HG02623 (cell line): ENCODE results near the gene CRABP1.

Experiments used
- ATAC-seq: cut with Tn5 transposase; IDR thresholded peaks from one replicate; pipeline ENCODE4 v1.9.1; 2021; ENCODE audit warnings: moderate library complexity; ENCODE audit not compliant: unreplicated experiment

Gene CRABP1

DNA sequence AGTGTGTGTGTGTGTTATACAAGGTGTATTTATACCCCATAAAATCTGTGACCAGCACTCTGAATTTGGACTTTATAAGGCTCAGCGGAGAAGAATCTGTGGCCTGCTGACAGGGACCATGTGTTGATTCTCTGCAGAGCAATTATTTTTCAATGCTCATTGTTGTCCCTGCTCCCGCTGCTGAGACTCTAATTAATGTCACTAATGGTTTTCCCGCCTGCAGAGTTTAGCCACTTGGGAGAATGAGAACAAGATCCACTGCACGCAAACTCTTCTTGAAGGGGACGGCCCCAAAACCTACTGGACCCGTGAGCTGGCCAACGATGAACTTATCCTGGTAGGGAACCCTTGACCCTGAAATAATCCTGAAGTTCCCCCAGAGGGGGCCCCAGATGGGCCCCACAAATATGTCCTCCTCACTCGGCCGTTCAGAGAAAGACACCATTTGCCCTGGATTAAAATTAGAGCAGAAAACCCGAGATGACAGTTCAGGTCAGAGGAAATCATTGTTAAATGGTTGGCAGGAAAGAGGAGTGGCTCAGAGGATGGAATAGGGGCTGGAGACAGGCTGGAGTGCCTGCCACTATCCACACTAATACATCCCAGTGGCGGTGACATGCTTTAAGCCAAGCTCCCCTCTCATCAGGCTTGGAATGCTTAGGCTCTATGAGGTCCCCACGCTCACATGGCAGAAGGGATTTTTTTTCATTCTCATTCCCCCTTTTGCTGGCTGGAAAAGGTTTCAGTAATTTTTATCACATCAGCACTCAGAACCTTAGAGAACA, 3.3 kb downstream of the CRABP1 start:
- no peak for ATAC-seq

DNA sequence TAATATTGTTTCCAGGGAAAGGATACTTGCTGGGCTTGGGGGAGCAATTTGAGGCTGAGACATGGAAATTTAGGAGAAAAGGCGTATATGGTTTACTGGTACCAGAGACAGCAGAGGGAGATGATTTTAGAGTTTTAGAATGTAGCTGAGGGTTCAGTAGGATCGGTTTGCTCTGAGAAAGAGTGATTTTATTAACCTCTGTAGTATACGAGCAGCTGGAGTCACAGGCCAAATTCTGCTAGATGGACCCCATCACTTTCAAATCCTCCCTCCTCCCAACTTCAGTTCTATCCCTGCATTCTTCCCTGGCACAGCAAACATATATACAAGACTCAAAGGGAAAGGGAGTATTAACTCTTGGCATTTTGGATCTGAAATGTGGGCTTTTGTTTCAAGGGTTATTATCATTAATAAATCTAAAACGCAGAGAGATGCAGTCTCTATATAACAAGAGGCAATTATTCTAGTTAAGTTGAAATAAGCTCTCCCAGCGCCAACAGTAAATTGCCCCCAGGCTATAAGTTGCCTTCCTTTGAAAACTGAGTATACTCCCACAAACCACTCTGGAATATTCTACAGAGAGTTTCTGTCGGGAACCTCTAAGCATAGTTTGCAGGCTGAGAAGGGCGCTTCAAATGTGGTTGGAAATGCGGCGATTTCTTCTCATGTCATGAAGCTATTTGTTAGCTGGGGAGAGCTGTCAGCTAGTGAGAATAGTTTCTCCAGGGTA, 5.4 kb downstream of the CRABP1 start:
- ATAC-seq = no peak

DNA sequence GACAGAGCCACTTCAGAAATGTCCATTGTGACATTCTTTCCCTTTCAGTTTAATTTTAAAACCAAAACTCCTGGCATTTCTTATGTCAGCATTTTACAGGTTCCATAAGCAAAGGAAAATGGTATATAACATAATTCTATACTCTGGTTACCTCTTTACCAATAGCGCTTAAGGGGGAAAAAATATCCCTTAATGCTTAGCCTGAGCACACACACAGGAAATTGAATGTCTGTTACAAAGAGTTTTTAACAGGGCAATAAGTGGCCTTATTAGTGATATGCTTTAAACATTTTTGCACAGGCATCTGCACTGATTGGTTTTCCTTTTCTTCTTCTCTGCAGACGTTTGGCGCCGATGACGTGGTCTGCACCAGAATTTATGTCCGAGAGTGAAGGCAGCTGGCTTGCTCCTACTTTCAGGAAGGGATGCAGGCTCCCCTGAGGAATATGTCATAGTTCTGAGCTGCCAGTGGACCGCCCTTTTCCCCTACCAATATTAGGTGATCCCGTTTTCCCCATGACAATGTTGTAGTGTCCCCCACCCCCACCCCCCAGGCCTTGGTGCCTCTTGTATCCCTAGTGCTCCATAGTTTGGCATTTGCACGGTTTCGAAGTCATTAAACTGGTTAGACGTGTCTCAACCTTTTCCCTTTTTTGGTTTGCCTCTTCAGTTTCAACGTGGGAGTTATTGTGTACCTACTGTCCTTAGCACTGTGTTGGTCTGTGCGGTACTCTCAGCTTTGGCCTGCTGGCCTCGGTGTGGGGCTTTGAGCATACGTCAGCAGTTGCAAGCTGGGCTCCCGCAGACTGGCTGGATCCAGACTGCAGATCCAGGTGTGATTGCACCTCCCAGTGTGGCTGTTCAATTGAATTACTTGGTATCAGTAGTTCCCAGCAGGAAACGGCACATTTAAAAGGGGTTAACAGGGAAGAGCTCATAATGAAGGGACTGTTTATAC, 7.7 kb downstream of the CRABP1 start:
- ATAC-seq = no peak

DNA sequence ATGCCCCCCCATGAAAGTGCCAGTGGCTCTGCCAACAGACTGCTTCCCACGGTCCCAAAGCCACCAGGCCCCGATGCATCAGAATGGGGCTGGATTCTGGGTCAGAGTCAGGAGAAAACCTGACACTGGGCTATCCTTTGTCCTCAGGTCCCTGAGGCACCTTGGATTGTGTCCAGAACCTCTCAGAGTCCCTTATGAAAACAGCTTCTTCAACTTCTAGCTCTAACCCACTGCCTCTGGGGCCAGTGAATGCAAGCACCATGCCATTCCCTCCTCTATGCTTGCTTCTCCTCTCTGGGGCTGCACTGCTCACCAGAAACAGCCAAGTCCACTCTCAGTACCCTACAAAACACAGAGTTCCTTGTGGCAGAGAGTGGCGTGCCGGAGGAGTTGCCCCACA, 9.9 kb downstream of the CRABP1 start:
- ATAC-seq = no peak

DNA sequence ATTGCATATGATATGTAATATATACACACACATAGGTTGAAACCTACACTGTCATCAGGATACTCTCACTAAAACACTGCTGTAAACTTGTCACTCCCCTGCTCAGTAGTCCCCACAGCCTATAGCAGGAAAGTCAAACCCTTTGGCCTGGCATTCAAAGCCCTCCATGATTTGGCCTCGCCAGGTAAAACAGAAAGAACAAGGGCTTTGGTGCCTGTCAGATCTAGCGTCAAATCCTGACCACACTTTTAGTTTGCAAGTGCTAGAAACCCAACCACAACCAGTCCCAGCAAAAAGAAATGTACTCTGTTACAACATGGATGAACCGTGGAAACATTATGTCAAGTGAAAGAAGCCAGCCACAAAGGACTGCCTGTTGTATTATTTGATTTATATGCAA, 11.4 kb downstream of the CRABP1 start:
- ATAC-seq = no peak

DNA sequence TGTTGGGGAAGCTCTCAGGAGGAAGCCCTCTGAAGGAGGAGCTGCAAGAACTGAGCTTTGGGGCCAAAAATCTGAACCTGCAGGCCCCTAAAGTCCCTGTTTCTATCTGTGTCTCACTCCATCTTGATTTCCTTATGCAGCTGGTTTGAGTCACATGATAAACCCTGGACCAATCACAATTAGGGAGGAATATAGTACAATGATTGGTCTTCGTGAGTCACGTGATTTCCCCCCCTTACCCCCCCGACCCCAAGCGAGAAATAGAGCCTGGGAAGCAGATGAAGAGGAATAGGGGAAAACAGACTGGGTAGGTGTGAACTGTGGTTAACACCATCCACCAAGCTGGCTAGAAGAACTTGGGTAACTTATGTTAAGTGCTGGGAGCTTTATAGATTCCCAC, 12.9 kb downstream of the CRABP1 start:
- ATAC-seq = no peak

DNA sequence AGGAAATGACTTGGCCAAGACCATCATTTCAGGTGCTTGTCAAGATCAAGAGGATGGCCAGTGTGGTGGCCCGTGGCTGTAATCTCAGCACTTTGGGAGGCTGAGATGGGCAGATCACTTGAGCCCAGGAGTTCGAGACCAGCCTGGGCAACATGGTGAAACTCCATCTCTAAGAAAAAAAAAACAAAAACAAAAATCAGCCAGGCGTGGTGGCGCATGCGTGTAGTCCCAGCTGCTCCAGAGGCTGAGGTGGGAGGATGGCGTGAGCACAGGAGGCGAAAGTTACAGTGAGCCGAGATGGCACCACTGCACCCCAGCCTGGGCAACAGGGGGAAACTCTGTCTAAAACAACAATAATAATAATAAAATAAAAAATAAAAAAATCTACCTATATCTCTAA, 15.0 kb downstream of the CRABP1 start:
- ATAC-seq = no peak

DNA sequence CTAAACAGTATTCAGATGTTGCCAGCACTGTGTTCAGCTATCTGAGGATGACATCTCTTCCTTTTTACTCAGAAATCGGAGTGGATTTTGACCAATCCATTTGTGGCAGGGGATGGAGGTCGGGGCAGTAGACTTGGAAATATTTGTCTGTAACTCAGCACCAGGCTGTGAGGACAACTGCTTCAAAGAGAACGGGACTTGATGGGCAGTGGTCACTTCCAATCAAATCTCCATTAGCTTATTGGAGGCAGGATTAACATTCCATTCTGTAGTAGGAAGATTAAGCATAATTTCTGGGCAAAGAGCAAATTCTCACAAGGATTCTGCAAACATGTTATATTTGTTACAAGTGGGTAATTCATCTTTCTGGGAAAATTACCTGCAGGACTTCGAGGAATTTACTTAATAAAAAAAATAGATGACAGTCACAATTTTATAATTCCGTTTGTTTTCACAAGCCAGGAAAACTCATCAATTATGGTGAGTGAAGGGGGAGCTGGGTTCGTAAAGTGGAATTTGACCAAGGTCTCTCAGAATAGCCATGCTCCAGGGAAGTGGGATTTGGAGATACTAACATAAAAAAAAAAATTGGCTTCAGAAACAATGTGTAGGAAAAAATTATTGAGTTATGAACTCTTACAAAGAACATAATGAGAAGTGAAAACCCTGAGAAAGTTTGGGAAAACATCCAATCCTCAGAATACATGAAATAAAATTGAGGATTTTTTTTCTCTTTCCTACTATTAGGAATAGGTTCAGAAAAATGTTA, 18.1 kb downstream of the CRABP1 start:
- ATAC-seq = no peak

DNA sequence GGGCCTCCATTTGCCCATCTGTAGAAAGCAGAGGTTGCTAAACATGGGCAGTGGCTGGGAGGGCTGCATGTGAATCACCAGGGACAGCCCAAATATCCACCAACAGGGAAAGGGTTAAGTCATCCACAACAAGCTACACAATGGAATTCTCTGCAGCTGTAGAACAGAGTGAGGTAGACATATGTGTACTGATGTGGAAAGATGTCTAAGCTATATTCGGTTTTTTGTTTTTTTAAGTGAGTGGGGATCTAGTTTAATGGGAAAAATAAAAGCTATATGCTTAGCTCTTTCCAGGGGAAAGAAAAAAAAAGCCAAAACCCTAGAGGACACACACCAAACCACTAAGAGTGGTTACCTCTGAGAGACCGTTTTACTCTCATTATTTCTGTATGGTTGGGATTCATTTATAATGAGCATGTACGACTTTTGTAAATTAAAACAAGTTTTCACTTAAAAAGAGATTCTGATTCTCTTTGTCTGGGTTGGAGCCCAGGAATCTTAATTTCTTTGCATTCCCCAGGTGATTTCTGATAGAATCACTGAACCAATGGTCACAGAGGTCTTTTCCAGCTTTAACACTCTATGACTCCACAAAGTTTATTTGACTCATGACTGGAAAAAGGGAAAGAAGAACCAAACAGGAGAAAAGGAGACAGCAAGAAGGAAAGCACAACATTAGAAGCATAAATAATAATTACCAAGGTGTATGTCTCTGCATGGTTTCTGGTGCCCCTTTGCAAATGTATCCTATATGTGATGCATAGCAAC, 19.1 kb downstream of the CRABP1 start:
- ATAC-seq = no peak

DNA sequence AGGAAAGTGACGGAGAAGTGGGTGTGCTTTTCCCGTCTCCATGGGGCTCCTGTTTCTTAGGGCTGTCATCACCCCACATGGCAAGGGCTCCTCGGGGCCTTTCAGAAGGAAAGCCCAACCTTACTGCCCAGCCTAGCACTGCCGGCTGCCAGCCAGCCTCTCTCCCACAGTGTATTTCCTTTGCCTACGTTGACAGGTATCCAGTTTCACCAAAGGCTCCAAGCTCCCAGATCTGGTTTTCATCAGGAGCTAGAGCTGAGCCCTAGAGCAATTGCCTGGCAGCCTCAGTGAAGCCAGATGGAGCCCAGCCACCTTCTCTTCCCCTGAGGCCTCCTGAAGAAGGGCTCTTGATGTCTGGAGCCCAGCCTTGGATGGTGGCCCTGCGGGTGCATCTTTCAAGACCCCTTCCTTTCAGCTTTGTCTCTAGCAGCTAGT, 20.2 kb downstream of the CRABP1 start:
- ATAC-seq = no peak

DNA sequence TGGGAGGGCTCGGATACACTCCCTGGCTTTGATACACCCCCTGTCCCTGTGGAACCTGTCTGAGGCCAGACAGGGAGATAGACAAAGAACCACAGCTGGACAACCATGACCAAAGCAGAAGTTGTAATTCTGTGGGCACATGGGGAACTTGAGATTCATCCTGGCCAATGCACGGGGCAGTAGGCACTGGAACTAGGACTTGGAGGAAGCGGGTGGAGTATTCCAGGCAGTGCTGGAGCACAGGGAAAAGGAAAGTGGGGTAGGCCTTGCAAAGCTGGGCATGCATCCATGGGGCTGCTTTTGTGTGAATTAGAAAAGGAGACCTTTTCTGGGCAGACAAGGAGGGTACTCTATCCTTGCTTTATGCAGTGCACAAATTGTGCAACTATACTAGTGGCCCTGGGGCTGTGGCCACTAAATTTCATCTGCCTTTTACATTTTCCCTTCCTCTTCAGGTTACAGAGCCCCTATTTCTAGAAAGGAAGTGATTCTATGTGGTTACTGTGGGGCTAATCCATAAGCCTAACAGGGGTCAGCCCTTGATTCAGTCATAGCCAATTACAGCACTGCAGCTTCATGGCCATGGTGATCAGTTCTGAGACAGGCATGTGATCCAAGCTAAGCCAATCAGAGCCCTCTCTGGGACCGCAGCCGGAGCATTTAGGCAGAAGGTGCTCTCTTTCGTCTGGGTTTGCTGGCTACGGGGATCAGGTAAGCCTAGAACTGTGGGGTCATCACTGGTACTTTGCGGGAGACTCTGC, 21.0 kb downstream of the CRABP1 start:
- no peak for ATAC-seq

DNA sequence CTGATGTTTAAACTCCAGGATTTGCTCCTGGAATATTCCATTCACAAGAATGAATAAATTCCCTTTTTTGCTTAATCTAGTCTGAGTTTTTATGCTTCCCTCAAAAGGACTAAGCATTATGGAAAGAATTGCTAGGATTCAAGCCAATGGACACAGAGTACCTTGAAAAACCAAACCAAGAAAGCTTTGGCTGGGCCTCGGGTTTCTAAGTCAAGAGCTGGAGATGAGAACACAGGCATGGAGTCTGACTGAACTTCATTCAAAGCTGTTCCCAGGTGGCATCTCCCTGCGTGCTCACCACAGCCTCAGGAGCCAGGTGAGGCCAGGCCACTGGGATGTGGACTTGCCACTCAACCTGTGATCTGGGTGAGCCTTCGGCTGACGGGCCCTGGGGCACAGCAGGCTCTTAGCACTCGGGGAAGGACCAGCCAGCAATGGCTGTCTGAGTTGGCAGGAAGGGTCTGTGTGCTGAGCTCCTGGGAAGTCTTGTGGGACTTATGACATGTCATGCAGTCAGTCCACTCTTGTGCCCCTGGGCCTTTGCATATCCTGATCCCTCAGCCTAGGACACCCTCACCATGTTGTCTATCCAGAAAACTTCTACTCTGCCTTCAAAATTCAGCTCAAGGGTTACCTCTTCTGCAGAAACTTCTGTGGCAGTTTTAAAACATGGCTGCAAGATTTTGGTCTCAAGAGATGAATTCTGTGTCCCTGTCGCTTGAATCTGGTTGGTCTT, 21.8 kb downstream of the CRABP1 start:
- ATAC-seq = no peak

DNA sequence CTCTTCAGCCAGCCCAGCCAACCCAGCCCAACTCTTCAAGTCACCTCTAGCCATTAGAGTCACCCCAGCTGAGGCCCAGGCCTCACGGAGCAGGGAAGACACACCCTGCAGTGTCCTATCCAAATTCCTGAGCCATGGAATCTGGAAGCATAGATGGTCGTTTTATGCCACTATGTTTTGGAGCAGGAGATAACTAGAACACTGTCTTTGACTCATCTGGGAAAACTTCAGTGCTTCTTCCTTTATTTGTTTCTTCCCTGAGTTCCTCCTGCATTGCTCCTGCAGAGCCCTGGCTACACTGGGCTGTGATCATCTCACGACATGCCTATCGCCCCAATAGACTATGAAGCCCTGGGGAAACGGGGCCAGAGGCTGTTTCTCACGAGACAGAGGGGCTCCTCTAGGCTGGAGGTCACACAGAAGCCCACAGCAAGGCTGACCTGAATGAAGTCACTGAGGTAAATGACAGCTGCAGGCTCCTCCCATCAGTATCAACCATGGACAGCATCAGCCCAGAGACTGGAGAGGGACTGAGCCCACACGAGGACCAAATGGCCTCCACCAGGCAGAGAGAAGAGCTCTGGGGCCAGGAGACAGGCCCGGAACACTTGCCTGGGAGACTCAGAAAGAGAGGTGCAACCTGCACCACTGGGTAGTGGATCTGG, 22.7 kb downstream of the CRABP1 start:
- no peak for ATAC-seq

DNA sequence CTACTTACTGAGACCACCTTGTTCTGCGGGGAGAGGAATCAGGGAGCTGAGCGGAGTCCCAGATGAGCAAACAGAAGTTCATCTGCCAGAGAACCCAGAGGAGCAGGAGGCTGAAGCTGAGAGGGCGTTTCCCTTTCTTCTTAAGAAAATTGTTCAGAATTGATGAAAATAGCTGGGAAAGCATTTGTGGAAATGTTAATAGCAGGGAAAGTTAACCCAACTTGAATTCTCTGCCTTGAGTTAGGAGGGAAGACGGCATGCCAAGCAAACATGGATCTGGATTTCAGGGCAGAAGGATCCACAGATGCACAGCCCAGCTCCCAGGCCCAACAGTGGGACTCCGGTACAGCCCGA, 23.2 kb downstream of the CRABP1 start:
- no peak for ATAC-seq

DNA sequence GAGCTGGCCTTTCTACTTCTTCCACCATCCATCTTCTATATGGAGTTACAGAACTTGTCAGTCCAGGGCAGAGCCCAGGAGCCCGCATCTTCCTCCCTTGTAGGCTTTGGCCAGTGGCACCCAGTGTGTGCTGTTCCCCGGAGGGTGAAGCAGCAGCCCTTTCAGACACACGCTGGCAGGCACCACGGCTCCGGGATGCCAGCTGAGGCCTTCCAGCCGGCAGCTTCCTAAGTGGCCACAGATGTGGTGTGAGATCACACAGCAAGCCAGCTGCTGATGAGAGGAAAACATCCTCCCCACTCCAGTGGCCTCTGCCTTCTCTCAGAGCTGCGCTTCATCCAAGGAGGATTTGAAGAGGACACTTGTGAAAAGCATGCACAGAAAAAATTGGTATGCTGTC, 24.1 kb downstream of the CRABP1 start:
- no peak for ATAC-seq

DNA sequence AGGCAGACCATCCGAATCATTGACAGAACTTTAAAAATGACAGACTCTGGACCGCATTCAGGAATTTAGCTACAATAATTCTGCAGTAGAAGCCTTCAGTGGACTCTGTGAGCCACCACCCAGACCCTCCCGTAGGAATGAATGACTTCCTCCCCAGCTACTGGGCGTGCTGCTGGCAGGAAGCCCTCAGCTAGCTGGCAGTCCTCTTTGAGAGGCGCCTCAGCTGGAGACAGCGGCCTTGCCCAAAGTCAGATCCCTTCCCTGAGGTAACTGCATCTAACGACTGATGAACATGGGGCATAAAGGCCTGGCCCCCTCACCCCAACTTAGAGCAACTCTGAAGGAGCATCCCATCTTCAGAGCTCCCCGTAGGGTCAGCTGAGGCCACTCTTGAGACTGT, 25.8 kb downstream of the CRABP1 start:
- no peak for ATAC-seq

DNA sequence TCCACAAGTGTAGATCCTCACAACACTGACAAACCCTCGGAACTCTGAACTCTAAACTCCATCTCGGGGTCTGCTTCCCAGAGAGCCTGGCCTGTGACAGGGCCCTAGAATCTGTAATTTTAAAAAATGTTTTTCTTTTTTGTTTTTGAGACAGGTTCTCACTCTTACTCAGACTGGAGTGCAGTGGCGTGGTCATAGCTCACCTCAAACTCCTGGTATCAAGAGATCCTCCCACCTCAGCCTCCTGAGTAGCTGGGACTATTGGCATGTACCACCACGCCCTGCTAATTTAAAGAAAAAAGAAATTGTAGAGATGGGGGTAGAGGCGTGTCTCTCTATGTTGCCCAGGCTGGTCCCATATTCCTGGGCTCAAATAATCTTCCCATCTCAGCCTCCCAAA, 26.2 kb downstream of the CRABP1 start:
- no peak for ATAC-seq

DNA sequence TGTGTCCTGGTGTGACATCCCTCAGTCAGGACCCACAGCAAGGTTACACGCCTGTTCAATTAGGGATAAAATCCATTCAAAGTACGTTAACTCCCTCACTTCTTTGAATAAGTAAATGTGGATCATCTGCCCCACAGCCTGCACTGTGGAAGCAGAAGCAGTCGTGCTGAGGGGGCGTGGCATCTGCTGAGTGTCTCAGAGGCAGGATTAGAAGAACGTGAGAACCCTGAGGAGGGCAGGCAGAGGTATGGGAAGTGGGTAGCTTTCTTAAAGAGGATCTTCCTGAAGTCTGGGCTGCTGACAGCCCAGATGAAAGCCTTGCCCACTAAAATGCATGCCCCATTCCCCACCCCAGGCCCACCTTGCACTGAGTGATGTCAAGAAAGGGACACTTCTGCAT, 28.5 kb downstream of the CRABP1 start:
- ATAC-seq = no peak
